Cardiac muscle cell (in vitro differentiated cells and primary cell): ENCODE data around the gene TMEM273. TPM values are rescaled to one million over a fixed set of nuclear protein-coding genes. Genes with fewer than 3 reads are reported as not detected.

Experiments
- DNase-seq, 2 donors: peaks; one replicate each; pipeline versions ENCODE4 v3.0.0 to v3.0.0-alpha.2; 2010 to 2017; ENCODE audit warnings: low read depth in 1 of 2, low spot score in 1 of 2
- H3K27ac ChIP-seq: fragments of 200-600 bp; sonication (generic); 2 replicates; pipeline ENCODE4 v1.5.1; 2016
- H3K27me3 ChIP-seq: fragments of 200-600 bp; sonication (generic); 2 replicates; pipeline ENCODE4 v1.6.0; 2016; ENCODE audit warnings: control low read depth
- H3K36me3 ChIP-seq: fragments of 200-600 bp; sonication (generic); 2 replicates; pipeline ENCODE4 v1.5.1; 2016; ENCODE audit warnings: control low read depth
- H3K4me1 ChIP-seq: fragments of 200-600 bp; sonication (generic); 2 replicates; pipeline ENCODE4 v1.8.1; 2017; ENCODE audit warnings: low read depth, mild to moderate bottlenecking, mixed run types
- H3K4me3 ChIP-seq: fragments of 200-600 bp; sonication (generic); 2 replicates; pipeline ENCODE4 v1.5.1; 2016; ENCODE audit warnings: mild to moderate bottlenecking
- H3K9me3 ChIP-seq: fragments of 200-600 bp; sonication (generic); 2 replicates; pipeline ENCODE4 v1.5.1; 2017; ENCODE audit warnings: low read depth, mild to moderate bottlenecking, control low read depth
- polyA plus RNA-seq: library from polyadenylated mRNA; unstranded; fragments of >200 nt; fragmentation: Nextera tagmentation; extraction: Ambion mirVana; gene quantifications from 2 replicates; pipeline ENCODE4 v1.2.1, GENCODE V29; 2016
- total RNA-seq: library from RNA; depleted of rRNA; stranded (reverse); fragments of >200 nt; gene quantifications from 2 replicates; pipeline ENCODE4 v1.2.3, GENCODE V29; 2016
- TF ChIP-seq, protein P1 (sequence below): IDR thresholded peaks from 2 replicates; pipeline ENCODE4 v1.5.1; 2012; ENCODE audit warnings: low read depth, mild to moderate bottlenecking, low read length

TMEM273 gene
- total and polyA plus RNA-seq, 2 experiments from 2014 or later: not detected

DNA sequence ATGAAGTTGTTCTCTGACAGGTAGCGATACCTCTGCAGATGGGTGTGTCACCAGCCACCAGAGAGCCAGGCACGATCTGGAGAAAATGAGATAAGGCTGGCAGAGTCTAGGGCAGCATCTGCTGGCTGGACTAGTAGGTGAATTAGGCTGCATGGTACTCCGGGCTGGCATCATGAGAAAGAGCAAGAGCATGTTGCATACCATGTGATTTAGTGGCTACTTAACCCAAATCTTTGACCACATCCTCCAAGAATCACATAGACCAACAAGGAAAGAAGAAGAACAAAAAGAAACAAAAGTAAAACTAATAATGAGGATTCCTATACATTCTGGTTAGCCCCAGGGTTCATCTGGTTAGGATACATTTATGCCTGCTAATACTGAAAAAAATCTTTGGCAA, 31.0 kb downstream of the TMEM273 start:
- Histone ChIP-seq H3K27me3 (no peaks in the 10 kb centered on the region), H3K4me1 (no peaks in the 10 kb centered on the region), H3K36me3 (no peaks in the 10 kb centered on the region), H3K9me3 (no peaks in the 10 kb centered on the region), H3K4me3 (no peak overlapping the region), H3K27ac (no peak overlapping the region)
- TF ChIP-seq, protein P1, sequence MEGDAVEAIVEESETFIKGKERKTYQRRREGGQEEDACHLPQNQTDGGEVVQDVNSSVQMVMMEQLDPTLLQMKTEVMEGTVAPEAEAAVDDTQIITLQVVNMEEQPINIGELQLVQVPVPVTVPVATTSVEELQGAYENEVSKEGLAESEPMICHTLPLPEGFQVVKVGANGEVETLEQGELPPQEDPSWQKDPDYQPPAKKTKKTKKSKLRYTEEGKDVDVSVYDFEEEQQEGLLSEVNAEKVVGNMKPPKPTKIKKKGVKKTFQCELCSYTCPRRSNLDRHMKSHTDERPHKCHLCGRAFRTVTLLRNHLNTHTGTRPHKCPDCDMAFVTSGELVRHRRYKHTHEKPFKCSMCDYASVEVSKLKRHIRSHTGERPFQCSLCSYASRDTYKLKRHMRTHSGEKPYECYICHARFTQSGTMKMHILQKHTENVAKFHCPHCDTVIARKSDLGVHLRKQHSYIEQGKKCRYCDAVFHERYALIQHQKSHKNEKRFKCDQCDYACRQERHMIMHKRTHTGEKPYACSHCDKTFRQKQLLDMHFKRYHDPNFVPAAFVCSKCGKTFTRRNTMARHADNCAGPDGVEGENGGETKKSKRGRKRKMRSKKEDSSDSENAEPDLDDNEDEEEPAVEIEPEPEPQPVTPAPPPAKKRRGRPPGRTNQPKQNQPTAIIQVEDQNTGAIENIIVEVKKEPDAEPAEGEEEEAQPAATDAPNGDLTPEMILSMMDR: no peak
- DNase-seq: no peak

DNA sequence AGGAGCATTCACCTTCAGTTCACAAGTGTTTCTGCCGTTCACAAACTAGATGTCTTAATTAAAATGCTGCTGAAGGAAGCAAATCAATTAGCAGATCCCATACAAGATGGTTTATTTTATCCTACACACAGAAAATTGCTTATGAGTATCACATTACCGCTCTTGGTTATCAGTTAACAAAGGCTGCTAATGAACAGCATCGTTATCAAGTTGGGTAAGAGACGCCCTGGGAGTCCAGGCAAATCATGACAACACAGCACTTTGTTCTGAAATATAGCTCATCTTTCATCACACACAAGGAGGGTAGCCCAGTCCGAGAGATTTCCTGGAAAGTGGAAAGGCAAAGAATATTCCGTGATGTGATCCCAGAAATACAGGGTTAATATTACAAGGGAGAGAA, 33.5 kb downstream of the TMEM273 start:
- Histone ChIP-seq H3K36me3 (no peaks in the 10 kb centered on the region), H3K27ac (no peak overlapping the region), H3K27me3 (no peaks in the 10 kb centered on the region), H3K9me3 (no peaks in the 10 kb centered on the region), H3K4me3 (no peak overlapping the region), H3K4me1 (no peaks in the 10 kb centered on the region)
- TF ChIP-seq, protein P1: no peak
- DNase-seq: no peak

DNA sequence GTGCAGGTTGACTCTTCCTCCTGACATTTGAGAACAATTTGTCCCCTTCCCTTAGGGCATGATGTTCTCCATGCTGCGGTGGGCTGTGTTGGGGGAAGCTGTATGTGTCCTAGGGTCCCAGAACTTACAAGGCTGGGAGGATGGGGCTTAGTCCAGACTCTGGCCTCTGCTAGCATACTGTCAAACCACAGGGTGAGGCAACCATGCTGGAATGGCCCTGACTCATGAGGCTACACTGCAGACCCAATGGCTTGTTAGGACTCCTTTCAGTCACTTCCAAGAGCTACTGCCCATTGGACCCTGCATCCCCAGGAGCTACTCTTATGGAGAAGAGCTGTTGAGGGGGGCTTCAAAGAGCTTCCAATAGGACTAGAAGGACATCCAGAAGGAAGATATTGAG, 34.2 kb downstream of the TMEM273 start:
- Histone ChIP-seq H3K4me3 (no peak overlapping the region), H3K36me3 (no peaks in the 10 kb centered on the region), H3K27me3 (no peaks in the 10 kb centered on the region), H3K4me1 (no peaks in the 10 kb centered on the region), H3K9me3 (no peaks in the 10 kb centered on the region), H3K27ac (no peak overlapping the region)
- peak in 1 of 2 donors; percentile 25 for DNase-seq
- TF ChIP-seq, protein P1: no peak

DNA sequence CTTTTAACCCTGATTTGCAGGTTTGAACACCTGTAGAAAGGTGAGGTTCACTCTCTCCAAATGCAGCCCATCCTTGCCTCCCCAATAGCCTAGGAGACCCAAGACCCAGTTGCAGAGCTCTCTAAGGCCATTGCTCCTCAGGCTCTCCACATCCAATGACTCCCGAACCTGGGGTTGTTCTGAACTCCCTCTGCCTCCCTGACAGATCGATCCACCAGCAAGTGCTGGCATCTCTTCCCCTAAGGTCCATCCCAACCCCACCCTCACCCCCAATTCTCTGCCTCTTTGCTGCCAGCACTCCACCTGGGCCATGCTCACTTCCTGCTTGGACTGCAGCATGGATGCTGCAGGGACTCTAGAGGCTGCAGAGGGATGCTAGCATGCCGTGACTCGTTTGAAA, 35.1 kb downstream of the TMEM273 start:
- Histone ChIP-seq H3K27me3 (no peaks in the 10 kb centered on the region), H3K27ac (no peak overlapping the region), H3K4me3 (no peak overlapping the region), H3K9me3 (no peaks in the 10 kb centered on the region), H3K4me1 (no peaks in the 10 kb centered on the region), H3K36me3 (no peaks in the 10 kb centered on the region)
- TF ChIP-seq, protein P1: no peak
- DNase-seq: no peak

DNA sequence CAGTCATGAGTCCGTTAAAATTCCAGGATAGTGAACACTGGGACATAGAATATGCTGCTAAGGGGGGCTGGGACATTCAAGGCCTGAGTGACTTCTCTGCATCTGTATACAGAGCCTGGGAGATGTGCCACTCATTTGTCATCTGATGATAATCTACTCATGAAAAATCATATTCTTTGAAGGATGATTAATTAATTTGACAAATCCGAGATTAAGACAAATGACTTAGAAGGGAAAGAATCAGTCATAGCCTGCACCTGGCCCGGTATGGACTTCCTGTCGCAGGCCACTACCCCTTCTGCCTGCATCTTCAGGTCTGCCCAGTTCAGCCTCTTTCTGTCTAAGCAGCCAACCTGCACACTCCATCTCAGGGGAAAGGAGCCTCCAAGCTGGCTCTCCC, 35.5 kb downstream of the TMEM273 start:
- Histone ChIP-seq H3K4me3 (no peak overlapping the region), H3K27ac (no peak overlapping the region), H3K36me3 (no peaks in the 10 kb centered on the region), H3K9me3 (no peaks in the 10 kb centered on the region), H3K4me1 (no peaks in the 10 kb centered on the region), H3K27me3 (no peaks in the 10 kb centered on the region)
- no peak for DNase-seq
- TF ChIP-seq, protein P1: no peak

DNA sequence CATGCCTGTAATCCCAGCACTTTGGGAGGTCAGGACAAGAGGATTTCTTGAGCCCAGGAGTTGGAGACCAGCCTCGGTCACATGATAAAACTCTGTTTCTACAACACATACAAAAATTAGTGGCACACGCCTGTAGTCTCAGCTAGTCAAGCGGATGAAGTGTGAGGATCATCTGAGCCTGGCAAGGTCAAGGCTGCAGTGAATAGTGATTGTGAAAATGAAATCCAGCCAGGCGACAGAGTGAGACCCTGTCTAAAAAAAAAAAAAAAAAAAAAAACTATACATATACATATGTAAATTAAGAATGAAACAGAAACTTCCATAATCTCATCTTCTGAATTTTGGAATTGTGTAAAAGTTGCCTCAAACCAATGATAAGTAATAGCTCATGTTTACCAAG, 36.2 kb downstream of the TMEM273 start:
- H3K4me3 ChIP-seq: no peak overlapping the region
- TF ChIP-seq, protein P1: no peak
- H3K27me3 ChIP-seq: no peaks in the 10 kb centered on the region
- no peaks in the 10 kb centered on the region for H3K36me3 ChIP-seq
- no peak overlapping the region for H3K27ac ChIP-seq
- DNase-seq: no peak
- no peaks in the 10 kb centered on the region for H3K4me1 ChIP-seq
- H3K9me3 ChIP-seq: no peaks in the 10 kb centered on the region
